GM12875 (cell line): ENCODE measurements around the gene SPTBN5.

Experiments used
- H3K4me3 ChIP-seq: one replicate; pipeline ENCODE4 v1.5.1; 2011; ENCODE audit warnings: low read depth, low read length, control low read depth
- TF ChIP-seq, protein P1 (sequence below): IDR thresholded peaks from 2 replicates; pipeline ENCODE4 v1.5.1; 2011; ENCODE audit warnings: low read depth, mild to moderate bottlenecking, control low read depth, inconsistent platforms, low read length, moderate library complexity, borderline replicate concordance; ENCODE audit not compliant: insufficient read depth

SPTBN5 gene

DNA sequence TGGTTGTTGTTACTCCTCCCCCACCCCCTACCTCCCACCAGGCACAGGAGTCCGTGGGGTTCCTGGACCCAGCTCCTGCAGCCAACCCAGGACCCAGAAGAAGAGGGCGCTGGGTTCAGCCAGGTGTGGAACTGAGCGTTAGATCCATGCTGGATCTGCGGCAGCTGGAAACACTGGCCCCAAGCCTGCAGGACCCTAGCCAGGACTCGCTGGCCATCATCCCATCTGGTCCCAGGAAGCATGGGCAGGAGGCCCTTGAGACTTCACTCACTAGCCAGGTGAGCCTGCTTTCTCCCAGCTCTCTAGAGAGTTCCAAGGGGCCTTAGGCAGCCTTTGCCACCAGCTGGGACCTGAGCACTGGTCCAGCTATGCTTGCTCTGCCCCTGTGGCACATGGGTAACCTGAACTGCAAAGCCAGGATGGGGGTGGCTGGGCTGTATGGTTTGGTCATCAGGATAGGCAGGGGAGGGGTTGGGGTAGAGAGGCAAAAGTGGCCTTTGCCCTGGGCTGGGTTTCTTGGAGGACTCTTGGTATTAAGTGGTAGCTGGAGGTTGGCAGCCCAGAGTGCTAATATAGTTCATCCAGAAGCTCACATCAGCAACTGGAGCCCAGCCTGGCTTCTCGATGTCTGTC is 72.9 kb downstream of the SPTBN5 start:
- TF ChIP-seq, protein P1, sequence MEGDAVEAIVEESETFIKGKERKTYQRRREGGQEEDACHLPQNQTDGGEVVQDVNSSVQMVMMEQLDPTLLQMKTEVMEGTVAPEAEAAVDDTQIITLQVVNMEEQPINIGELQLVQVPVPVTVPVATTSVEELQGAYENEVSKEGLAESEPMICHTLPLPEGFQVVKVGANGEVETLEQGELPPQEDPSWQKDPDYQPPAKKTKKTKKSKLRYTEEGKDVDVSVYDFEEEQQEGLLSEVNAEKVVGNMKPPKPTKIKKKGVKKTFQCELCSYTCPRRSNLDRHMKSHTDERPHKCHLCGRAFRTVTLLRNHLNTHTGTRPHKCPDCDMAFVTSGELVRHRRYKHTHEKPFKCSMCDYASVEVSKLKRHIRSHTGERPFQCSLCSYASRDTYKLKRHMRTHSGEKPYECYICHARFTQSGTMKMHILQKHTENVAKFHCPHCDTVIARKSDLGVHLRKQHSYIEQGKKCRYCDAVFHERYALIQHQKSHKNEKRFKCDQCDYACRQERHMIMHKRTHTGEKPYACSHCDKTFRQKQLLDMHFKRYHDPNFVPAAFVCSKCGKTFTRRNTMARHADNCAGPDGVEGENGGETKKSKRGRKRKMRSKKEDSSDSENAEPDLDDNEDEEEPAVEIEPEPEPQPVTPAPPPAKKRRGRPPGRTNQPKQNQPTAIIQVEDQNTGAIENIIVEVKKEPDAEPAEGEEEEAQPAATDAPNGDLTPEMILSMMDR, result no peak
- no peak overlapping the region for H3K4me3 ChIP-seq

DNA sequence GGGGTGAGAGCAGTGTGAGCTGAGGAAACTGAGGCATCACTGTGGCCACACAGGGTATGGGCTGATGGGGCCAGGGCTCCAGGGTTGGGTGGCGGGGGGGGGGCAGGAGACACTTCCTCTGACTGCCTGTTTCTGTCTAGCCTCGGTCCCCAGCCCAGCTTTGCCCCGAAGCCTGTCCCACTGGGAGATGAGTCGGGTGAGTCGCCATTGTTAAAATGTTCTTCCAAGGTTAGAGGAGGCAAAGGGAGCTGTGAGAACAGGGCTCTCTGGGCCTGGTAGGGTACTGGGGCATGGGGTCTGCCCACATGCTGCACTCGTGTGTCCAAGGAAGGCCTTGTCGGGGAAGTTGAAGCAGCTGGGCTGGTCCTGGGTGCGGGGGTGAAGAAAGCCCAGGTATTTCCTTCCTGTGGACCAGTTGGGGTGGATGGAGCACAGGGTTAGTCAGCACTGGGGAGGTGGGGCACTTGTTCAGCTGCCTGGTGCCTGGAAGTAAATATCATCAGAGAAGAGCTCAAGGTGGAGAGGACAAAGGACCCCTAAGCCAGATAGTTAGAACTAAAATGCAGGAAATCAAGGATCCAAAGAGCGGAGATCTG is 74.3 kb downstream of the SPTBN5 start:
- TF ChIP-seq, protein P1, result no peak
- H3K4me3 ChIP-seq, result no peak overlapping the region

DNA sequence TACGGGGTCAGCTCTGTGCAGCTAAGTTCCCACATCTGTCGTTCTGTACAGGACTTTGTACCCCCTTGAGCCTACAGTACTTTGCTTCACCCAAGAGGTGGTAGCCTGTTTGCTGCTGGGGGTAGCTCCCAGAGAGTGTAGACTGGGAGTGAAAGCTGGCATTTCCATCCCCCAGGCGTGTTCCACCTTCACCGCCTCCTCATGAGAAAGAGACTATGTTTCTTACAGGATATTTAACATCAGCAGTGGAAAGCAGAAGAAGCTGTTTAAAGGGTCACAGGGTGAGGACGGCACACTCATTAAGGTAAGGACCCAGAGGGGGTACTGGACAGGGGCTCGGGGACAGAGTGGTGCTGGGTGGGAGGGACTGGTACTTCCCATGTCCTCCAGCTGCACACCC is 76.1 kb downstream of the SPTBN5 start:
- TF ChIP-seq, protein P1, result no peak

DNA sequence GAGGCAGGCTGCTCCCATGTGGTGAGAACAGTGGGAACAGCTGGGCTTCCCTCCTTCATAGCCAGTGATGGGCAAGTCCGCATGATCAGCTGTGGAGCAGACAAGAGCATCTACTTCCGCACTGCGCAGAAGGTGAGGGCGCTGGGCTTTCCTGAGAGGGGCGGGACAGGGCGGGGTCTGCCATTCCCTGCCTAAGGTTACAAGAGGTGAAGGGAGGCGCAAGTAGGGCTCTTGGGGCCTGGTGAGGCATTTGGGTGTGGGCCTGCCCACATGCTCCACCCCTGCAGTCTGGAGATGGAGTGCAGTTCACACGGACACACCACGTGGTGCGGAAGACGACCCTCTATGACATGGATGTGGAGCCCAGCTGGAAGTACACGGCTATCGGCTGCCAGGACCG is 76.5 kb downstream of the SPTBN5 start:
- TF ChIP-seq, protein P1, result no peak
- no peak overlapping the region for H3K4me3 ChIP-seq

More for the DNA sequence above, 76.1 kb downstream of the SPTBN5 start:
- no peak overlapping the region for H3K4me3 ChIP-seq

DNA sequence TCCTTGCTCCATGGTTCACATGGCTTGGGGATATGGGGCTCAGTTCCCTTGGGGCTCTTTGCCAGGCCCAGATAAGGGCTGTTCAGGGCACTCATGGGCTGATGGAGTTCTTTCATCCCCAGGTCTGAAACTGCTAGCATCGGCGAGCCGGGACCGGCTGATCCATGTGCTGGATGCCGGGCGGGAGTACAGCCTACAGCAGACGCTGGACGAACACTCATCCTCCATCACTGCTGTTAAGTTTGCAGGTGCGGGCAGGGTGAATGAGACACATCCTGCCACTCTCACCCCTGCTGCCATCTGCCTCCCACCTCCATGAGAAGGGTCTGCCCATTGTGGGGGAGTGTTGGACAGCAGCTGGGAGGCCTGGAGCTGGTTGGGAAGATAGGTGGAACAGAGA is 77.1 kb downstream of the SPTBN5 start:
- no peak overlapping the region for H3K4me3 ChIP-seq
- TF ChIP-seq, protein P1, result no peak

DNA sequence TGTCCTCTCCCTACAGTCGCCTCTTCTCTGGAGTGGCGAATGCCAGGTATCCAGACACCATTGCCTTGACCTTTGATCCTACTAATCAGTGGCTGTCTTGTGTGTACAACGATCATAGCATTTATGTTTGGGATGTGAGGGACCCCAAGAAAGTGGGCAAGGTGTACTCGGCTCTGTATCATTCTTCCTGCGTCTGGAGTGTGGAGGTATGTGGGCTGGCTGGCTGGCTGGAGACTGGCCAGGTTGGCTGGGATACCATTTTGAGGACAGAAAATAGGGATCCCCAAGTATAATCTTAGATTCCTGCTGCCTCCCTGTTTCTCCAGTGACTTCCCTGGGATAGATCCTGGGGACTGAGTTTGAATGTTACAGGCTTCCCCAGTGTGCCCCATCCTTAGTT is 79.3 kb downstream of the SPTBN5 start:
- H3K4me3 ChIP-seq, result no peak overlapping the region
- TF ChIP-seq, protein P1, result no peak

DNA sequence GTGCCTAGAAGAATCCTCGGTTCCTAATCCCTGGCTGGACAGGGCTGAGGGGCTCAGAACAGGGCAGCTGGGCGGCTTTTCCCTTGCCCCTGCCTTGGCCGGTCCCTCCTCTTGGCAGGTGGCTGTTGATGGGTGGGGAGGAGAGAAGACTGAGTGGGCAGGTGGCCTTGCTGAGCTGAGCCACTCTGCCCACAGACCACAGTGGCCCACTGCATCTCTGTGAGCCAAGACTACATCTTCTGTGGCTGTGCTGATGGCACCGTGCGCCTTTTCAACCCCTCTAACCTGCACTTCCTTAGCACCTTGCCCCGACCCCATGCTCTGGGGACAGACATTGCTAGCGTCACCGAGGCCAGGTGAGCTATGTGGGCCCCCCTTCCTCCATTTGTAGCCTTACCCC is 80.4 kb downstream of the SPTBN5 start:
- no peak overlapping the region for H3K4me3 ChIP-seq
- TF ChIP-seq, protein P1, result no peak
